HepG2 (cell line): ENCODE measurements around the gene ENTREP3. TPM values are rescaled to one million over a fixed set of nuclear protein-coding genes. Genes with fewer than 3 reads are reported as not detected.
A peak's percentile ranks its signal among the peaks of the same experiment; 100 is the strongest.

Experiments
- ATAC-seq: fragments of 200-7000 bp; cut with Tn5 transposase; 3 replicates; pipeline ENCODE4 v1.9.1; 2020; ENCODE audit warnings: mild to moderate bottlenecking, moderate library complexity
- BruUV-seq: library from RNA; stranded (reverse); fragments of 400-500 nt; replicated peaks from 2 replicates; lab custom pipeline; 2021; lab: Mats Ljungman, UMichigan
- CTCF ChIA-PET: fragments of 300-600 bp; formaldehyde crosslinking; extraction: SDS; loops from one replicate; lab custom pipeline; 2021; ENCODE audit warnings: low total read pairs, inconsistent platforms, low intra/inter-chr PET ratio; lab: Yijun Ruan, JAX
- POLR2A ChIA-PET: fragments of 350-600 bp; sonication (Branson Sonifier 250); formaldehyde crosslinking; loops from one replicate; lab custom pipeline; 2020; ENCODE audit warnings: antibody characterized with exemption, inconsistent platforms; lab: Yijun Ruan, JAX
- DNase-seq: peaks from one replicate; pipeline ENCODE4 v3.0.0-alpha.2; 2015; ENCODE audit warnings: low spot score
- FAIRE-seq: peaks from 3 replicates; lab custom pipeline; 2011; peaks lifted over from hg19 to GRCh38; lab: Jason Lieb, UNC
- H2AFZ ChIP-seq: one replicate; pipeline ENCODE4 v1.6.1; 2011; ENCODE audit warnings: low read length, inconsistent platforms
- H3K27ac ChIP-seq: fragments of 300-600 bp; 3 replicates; pipeline ENCODE4 v1.8.0; 2011; ENCODE audit warnings: mixed run types, mild to moderate bottlenecking, mixed read lengths, low read length, inconsistent platforms; ENCODE audit not compliant: insufficient read depth; ENCODE audit errors: extremely low read length
- H3K27me3 ChIP-seq, 2 experiments: fragments of 200-600 bp in 1 of 2; 2 replicates in 1 of 2; 3 replicates in 1 of 2; pipeline versions ENCODE4 v1.6.0 to v1.8.0; 2011; ENCODE audit warnings: low read length in 2 of 2, mild to moderate bottlenecking in 2 of 2, moderate library complexity in 2 of 2, inconsistent platforms in 1 of 2; ENCODE audit not compliant: insufficient read depth in 2 of 2, control insufficient read depth in 1 of 2
- H3K36me3 ChIP-seq, 2 experiments: fragments of 200-600 bp in 1 of 2; replicated peaks in 1 of 2; 2 replicates in 1 of 2; 3 replicates in 1 of 2; pipeline versions ENCODE4 v1.5.1 to v1.8.0; 2011; ENCODE audit warnings: low read length in 2 of 2, inconsistent platforms in 1 of 2; ENCODE audit not compliant: insufficient read depth in 2 of 2, control insufficient read depth in 1 of 2
- H3K4me1 ChIP-seq: 2 replicates; pipeline ENCODE4 v1.5.1; 2012; ENCODE audit warnings: low read length, inconsistent platforms; ENCODE audit not compliant: insufficient read depth
- H3K4me2 ChIP-seq: 2 replicates; pipeline ENCODE4 v1.6.0; 2011; ENCODE audit warnings: low read depth, low read length, inconsistent platforms
- H3K4me3 ChIP-seq, 3 experiments: fragments of 200-600 bp in 1 of 3; sonication (generic), shearing (Covaris generic) in 1 of 3; replicated peaks in 1 of 3; 2 replicates each; pipeline ENCODE4 v1.5.1; 2011 to 2016; ENCODE audit warnings: low read length in 3 of 3, inconsistent platforms in 2 of 3, low read depth in 2 of 3, mild to moderate bottlenecking in 2 of 3, control low read depth in 1 of 3, mixed read lengths in 1 of 3; ENCODE audit not compliant: insufficient read depth in 1 of 3
- H3K79me2 ChIP-seq: one replicate; pipeline ENCODE4 v1.6.1; 2011; ENCODE audit warnings: low read length, inconsistent platforms; ENCODE audit not compliant: insufficient read depth
- H3K9ac ChIP-seq: 2 replicates; pipeline ENCODE4 v1.6.0; 2011; ENCODE audit warnings: mild to moderate bottlenecking, low read depth, low read length, inconsistent platforms; ENCODE audit not compliant: insufficient read depth
- H3K9me3 ChIP-seq: 2 replicates; pipeline ENCODE4 v1.5.1; 2012; ENCODE audit warnings: mild to moderate bottlenecking, low read length
- H4K20me1 ChIP-seq: 2 replicates; pipeline ENCODE4 v1.6.0; 2011; ENCODE audit warnings: inconsistent platforms, mild to moderate bottlenecking, low read length, moderate library complexity; ENCODE audit not compliant: insufficient read depth
- KLF6 ChIP-seq: IDR thresholded peaks from 2 replicates; pipeline ENCODE4 v1.8.0; 2016; ENCODE audit warnings: missing biosample characterization, missing genetic modification reagents
- PHF5A ChIP-seq: IDR thresholded peaks from one replicate; pipeline ENCODE4 v1.6.1; 2018; ENCODE audit warnings: low read depth, missing genetic modification reagents; ENCODE audit not compliant: unreplicated experiment
- REPIN1 ChIP-seq: sonication (generic); formaldehyde crosslinking; IDR thresholded peaks from 2 replicates; pipeline ENCODE4 v1.8.0; 2022; ENCODE audit warnings: missing genetic modification reagents, low read depth, mild to moderate bottlenecking, borderline replicate concordance
- SALL1 ChIP-seq: sonication (generic); formaldehyde crosslinking; IDR thresholded peaks from 2 replicates; pipeline ENCODE4 v1.8.0; 2022; ENCODE audit warnings: mild to moderate bottlenecking, missing genetic modification reagents
- TAF1 ChIP-seq: sonication (generic); formaldehyde crosslinking; IDR thresholded peaks from 2 replicates; pipeline ENCODE4 v1.4.0; 2020; ENCODE audit warnings: missing genetic modification reagents
- ZNF101 ChIP-seq: sonication (generic); formaldehyde crosslinking; IDR thresholded peaks from 2 replicates; pipeline ENCODE4 v1.4.0; 2020; ENCODE audit warnings: mild to moderate bottlenecking, low read depth, missing genetic modification reagents, borderline replicate concordance
- ZNF138 ChIP-seq: sonication (generic); formaldehyde crosslinking; IDR thresholded peaks from 2 replicates; pipeline ENCODE4 v1.5.0; 2020; ENCODE audit warnings: mild to moderate bottlenecking, low read depth, missing genetic modification reagents
- ZNF34 ChIP-seq: sonication (generic); formaldehyde crosslinking; IDR thresholded peaks from 2 replicates; pipeline ENCODE4 v1.4.0; 2020; ENCODE audit warnings: mild to moderate bottlenecking, missing genetic modification reagents, borderline replicate concordance
- ZNF431 ChIP-seq: sonication (generic); formaldehyde crosslinking; IDR thresholded peaks from 2 replicates; pipeline ENCODE4 v1.9.0; 2022; ENCODE audit warnings: missing genetic modification reagents, low read depth, mild to moderate bottlenecking, borderline replicate concordance
- ZNF441 ChIP-seq: sonication (generic); formaldehyde crosslinking; IDR thresholded peaks from 2 replicates; pipeline ENCODE4 v1.7.0; 2021; ENCODE audit warnings: missing genetic modification reagents, borderline replicate concordance
- ZNF496 ChIP-seq: sonication (generic); formaldehyde crosslinking; IDR thresholded peaks from 2 replicates; pipeline ENCODE4 v1.8.1; 2023; ENCODE audit warnings: mild to moderate bottlenecking, moderate library complexity, missing genetic modification reagents; ENCODE audit not compliant: insufficient replicate concordance
- ZNF557 ChIP-seq: sonication (generic); formaldehyde crosslinking; IDR thresholded peaks from 2 replicates; pipeline ENCODE4 v1.4.0; 2020; ENCODE audit warnings: missing genetic modification reagents
- ZNF607 ChIP-seq: sonication (generic); formaldehyde crosslinking; IDR thresholded peaks from 2 replicates; pipeline ENCODE4 v1.5.1; 2020; ENCODE audit warnings: missing genetic modification reagents, mild to moderate bottlenecking, borderline replicate concordance
- ZSCAN22 ChIP-seq: sonication (generic); formaldehyde crosslinking; IDR thresholded peaks from 2 replicates; pipeline ENCODE4 v1.4.0; 2020; ENCODE audit warnings: mild to moderate bottlenecking, missing genetic modification reagents
- WGBS: methylation state at CpG from one replicate; pipeline ENCODE4 v1.1.6; 2017; ENCODE audit warnings: low lambda C conversion rate; 5-methylcytosine and 5-hydroxymethylcytosine counted together
- in situ Hi-C: cut with HindIII; loops from 2 replicates; pipeline ENCODE4 v1.10.0; 2017; ENCODE audit warnings: low pct_unique_long_range_greater_than_20kb; ENCODE audit not compliant: extremely low pct_ligation_motif_present
- intact Hi-C: fragments of 100-400 bp; cut with micrococcal nuclease; formaldehyde crosslinking; loops from one replicate; pipeline ENCODE4 v1.10.0; 2022; ENCODE audit not compliant: unreplicated experiment
- polyA plus RNA-seq, 8 experiments: library from polyadenylated mRNA; depleted of rRNA in 3 of 8; stranded (reverse) in 7 of 8; unstranded in 1 of 8; fragments of >200 nt; fragmentation: Illumina TruSeq in 4 of 8; extraction: Trizol in 4 of 8; gene quantifications; 2 replicates each; pipeline versions ENCODE4 v1.2.1 to v1.2.3, GENCODE V29; 2011 to 2016; ENCODE audit warnings: low read depth in 4 of 8, missing spikeins in 1 of 8, mixed read lengths in 1 of 8; ENCODE audit not compliant: insufficient read depth in 1 of 8
- total RNA-seq, 5 experiments: library from RNA; depleted of rRNA; stranded (reverse); fragments of >200 nt; fragmentation: Illumina TruSeq; extraction: Trizol; gene quantifications; 2 replicates each; pipeline ENCODE4 v1.2.3, GENCODE V29; 2016; ENCODE audit warnings: low read depth in 1 of 5
- TF ChIP-seq, protein P1 (sequence below), 2 experiments: IDR thresholded peaks; 2 replicates each; pipeline ENCODE4 v1.6.1; 2011 to 2012; ENCODE audit warnings: low read length in 2 of 2, borderline replicate concordance in 1 of 2, low read depth in 1 of 2, mild to moderate bottlenecking in 1 of 2, moderate library complexity in 1 of 2
- TF ChIP-seq, protein P2 (sequence below): sonication (generic); formaldehyde crosslinking; IDR thresholded peaks from 2 replicates; pipeline ENCODE4 v1.5.1; 2020; ENCODE audit warnings: mild to moderate bottlenecking, moderate library complexity, missing genetic modification reagents
- TF ChIP-seq, protein P3 (sequence below): sonication (generic); formaldehyde crosslinking; IDR thresholded peaks from 2 replicates; pipeline ENCODE4 v1.8.0; 2022; ENCODE audit warnings: missing genetic modification reagents, mild to moderate bottlenecking, borderline replicate concordance

ENTREP3 gene
- total and polyA plus RNA-seq, 2 of the 13 experiments (the other 11 are each of a cell fraction or from before 2014, with no cell fraction given): 4.1 to 9.9 TPM

DNA sequence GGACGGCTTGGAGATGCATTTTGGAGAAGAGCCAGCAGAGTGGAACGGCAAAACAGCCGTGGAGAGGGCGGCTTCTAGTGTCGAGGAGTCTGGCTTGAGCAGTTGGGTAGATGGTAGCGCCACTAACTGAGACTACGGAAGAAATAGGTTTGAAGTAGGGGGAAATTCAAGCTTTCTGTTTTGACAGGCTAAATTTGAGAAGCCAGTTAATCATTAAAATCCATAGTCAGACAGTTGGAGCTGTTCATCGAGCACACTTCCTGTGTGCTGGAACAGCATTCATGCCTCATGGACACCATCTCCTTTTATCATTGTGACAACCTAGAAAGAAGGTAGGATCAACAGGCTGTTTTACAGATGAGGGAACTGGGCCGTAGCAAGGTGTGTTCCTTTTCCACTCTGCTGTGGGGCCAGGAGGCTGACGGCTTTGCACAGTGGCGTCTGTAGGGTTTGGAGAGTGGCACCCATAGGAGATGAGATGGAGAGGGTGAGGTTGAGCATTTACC lies 49.3 kb upstream of the ENTREP3 start:
- Histone ChIP-seq H4K20me1 (no peaks in the 10 kb centered on the region; the same call in 1 of the 2 replicates), H3K4me3 (peak overlapping the region; percentile 61 to 78 (median 69); a peak in 5 of 6 replicates), H3K9me3 (no peaks in the 10 kb centered on the region), H3K27ac (peak overlapping the region; percentile 66), H3K4me2 (peak overlapping the region; percentile 81), H3K79me2 (peaks cover 23% of the 10 kb centered on the region), H3K36me3 (no peaks in the 10 kb centered on the region), H3K27me3 (no peaks in the 10 kb centered on the region; a peak in 1 of 5 replicates), H2AFZ (no peak overlapping the region), H3K9ac (peak overlapping the region; percentile 70), H3K4me1 (peaks cover 78% of the 10 kb centered on the region)
- peak; percentile 65 for DNase-seq
- BruUV-seq: no TSS peak
- WGBS: 2% methylated on average over 11 of the region's 11 CpGs
- POLR2A ChIA-PET: interaction anchor here (1.1 to 5.5 kb wide), 8 partner anchors 19 to 54 kb away, joined by 3 to 51 read pairs (median 7); partner anchors contain the start of genes CLK2, ENTREP3, HCN3 and SCAMP3
- peak; percentile 61 for FAIRE-seq
- peak; percentile 21 for ATAC-seq
- intact Hi-C loops: loop anchor here (10.0 kb wide), 1 partner anchor 100 kb away; the partner anchor contains the start of genes MTX1 and THBS3
- in situ Hi-C loops: loop anchor here (10.0 kb wide), 1 partner anchor 50 kb away; the partner anchor contains the start of gene ENTREP3
- CTCF ChIA-PET: no interaction called here
- 0 out of 2 replicates have a peak, but pooled peaks have one; percentile 33 for TF ChIP-seq ZNF431 (CRISPR knock-in tag)
- 0 out of 2 replicates have a peak, but pooled peaks have one; percentile 19 for TF ChIP-seq ZNF607 (CRISPR knock-in tag)
- TF ChIP-seq ZNF557 (CRISPR knock-in tag): no peak
- TF ChIP-seq REPIN1: 0 out of 2 replicates have a peak, but pooled peaks have one; percentile 33
- TF ChIP-seq, protein P1, sequence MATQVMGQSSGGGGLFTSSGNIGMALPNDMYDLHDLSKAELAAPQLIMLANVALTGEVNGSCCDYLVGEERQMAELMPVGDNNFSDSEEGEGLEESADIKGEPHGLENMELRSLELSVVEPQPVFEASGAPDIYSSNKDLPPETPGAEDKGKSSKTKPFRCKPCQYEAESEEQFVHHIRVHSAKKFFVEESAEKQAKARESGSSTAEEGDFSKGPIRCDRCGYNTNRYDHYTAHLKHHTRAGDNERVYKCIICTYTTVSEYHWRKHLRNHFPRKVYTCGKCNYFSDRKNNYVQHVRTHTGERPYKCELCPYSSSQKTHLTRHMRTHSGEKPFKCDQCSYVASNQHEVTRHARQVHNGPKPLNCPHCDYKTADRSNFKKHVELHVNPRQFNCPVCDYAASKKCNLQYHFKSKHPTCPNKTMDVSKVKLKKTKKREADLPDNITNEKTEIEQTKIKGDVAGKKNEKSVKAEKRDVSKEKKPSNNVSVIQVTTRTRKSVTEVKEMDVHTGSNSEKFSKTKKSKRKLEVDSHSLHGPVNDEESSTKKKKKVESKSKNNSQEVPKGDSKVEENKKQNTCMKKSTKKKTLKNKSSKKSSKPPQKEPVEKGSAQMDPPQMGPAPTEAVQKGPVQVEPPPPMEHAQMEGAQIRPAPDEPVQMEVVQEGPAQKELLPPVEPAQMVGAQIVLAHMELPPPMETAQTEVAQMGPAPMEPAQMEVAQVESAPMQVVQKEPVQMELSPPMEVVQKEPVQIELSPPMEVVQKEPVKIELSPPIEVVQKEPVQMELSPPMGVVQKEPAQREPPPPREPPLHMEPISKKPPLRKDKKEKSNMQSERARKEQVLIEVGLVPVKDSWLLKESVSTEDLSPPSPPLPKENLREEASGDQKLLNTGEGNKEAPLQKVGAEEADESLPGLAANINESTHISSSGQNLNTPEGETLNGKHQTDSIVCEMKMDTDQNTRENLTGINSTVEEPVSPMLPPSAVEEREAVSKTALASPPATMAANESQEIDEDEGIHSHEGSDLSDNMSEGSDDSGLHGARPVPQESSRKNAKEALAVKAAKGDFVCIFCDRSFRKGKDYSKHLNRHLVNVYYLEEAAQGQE (IDR thresholded peaks at IDR 0.05; ENCODE audit: borderline replicate concordance in 1 of 2, low read depth in 1 of 2, low read length in 2 of 2): peak in 1 of 2 experiments; percentile 24; a peak in 1 of 4 replicates
- no peak for TF ChIP-seq ZSCAN22
- no peak for TF ChIP-seq ZNF138 (CRISPR knock-in tag)
- TF ChIP-seq TAF1 (CRISPR knock-in tag): peak; percentile 74
- no peak for TF ChIP-seq ZNF496 (CRISPR knock-in tag)
- peak; percentile 13 for TF ChIP-seq PHF5A (CRISPR knock-in tag)
- TF ChIP-seq, protein P2, sequence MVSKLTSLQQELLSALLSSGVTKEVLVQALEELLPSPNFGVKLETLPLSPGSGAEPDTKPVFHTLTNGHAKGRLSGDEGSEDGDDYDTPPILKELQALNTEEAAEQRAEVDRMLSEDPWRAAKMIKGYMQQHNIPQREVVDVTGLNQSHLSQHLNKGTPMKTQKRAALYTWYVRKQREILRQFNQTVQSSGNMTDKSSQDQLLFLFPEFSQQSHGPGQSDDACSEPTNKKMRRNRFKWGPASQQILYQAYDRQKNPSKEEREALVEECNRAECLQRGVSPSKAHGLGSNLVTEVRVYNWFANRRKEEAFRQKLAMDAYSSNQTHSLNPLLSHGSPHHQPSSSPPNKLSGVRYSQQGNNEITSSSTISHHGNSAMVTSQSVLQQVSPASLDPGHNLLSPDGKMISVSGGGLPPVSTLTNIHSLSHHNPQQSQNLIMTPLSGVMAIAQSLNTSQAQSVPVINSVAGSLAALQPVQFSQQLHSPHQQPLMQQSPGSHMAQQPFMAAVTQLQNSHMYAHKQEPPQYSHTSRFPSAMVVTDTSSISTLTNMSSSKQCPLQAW (CRISPR knock-in tag): peak; percentile 96
- TF ChIP-seq SALL1: peak; percentile 45
- TF ChIP-seq KLF6 (CRISPR knock-in tag): 0 out of 2 replicates have a peak, but pooled peaks have one; percentile 37
- TF ChIP-seq, protein P3, sequence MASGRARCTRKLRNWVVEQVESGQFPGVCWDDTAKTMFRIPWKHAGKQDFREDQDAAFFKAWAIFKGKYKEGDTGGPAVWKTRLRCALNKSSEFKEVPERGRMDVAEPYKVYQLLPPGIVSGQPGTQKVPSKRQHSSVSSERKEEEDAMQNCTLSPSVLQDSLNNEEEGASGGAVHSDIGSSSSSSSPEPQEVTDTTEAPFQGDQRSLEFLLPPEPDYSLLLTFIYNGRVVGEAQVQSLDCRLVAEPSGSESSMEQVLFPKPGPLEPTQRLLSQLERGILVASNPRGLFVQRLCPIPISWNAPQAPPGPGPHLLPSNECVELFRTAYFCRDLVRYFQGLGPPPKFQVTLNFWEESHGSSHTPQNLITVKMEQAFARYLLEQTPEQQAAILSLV: 0 out of 2 replicates have a peak, but pooled peaks have one; percentile 50
- 0 out of 2 replicates have a peak, but pooled peaks have one; percentile 48 for TF ChIP-seq ZNF34 (CRISPR knock-in tag)
- no peak for TF ChIP-seq ZNF101
- 0 out of 2 replicates have a peak, but pooled peaks have one; percentile 50 for TF ChIP-seq ZNF441
